ENCODE data around the gene RAB36. TPM values are rescaled to one million over a fixed set of nuclear protein-coding genes. Genes with fewer than 3 reads are reported as not detected.

Gene RAB36
- total RNA-seq, 1 donor: 5.6 TPM

- TF ChIP-seq CTCF (IDR thresholded peaks at IDR 0.05; ENCODE audit: insufficient read depth, low read depth, low read length): no peak
- no peak overlapping the region for H3K4me3 ChIP-seq (ENCODE audit: low read depth, low read length)
- DNase-seq (ENCODE audit: low read depth): no peak
Measured at GRCh38 chr22:23154461-23154860, 9.2 kb downstream of the RAB36 start.

GRCh38 chr22:23155143-23155542 is 9.9 kb downstream of the RAB36 start:
- no peak for DNase-seq (ENCODE audit: low read depth)
- no peak for TF ChIP-seq CTCF (IDR thresholded peaks at IDR 0.05; ENCODE audit: insufficient read depth, low read depth, low read length)
- H3K4me3 ChIP-seq (ENCODE audit: low read depth, low read length): no peak overlapping the region

GRCh38 chr22:23155831-23156230 is 10.6 kb downstream of the RAB36 start:
- no peak overlapping the region for H3K4me3 ChIP-seq (ENCODE audit: low read depth, low read length)
- no peak for TF ChIP-seq CTCF (IDR thresholded peaks at IDR 0.05; ENCODE audit: insufficient read depth, low read depth, low read length)
- DNase-seq (ENCODE audit: low read depth): no peak

- DNase-seq (ENCODE audit: low read depth): no peak
- no peak for TF ChIP-seq CTCF (IDR thresholded peaks at IDR 0.05; ENCODE audit: insufficient read depth, low read depth, low read length)
Measured at GRCh38 chr22:23156286-23156685, 11.0 kb downstream of the RAB36 start.

GRCh38 chr22:23157560-23158515 is 12.6 kb downstream of the RAB36 start:
- TF ChIP-seq CTCF (IDR thresholded peaks at IDR 0.05; ENCODE audit: insufficient read depth, low read depth, low read length): no peak
- no peak for DNase-seq (ENCODE audit: low read depth)
- no peak overlapping the region for H3K4me3 ChIP-seq (ENCODE audit: low read depth, low read length)

More at GRCh38 chr22:23156286-23156685, 11.0 kb downstream of the RAB36 start:
- no peak overlapping the region for H3K4me3 ChIP-seq (ENCODE audit: low read depth, low read length)

GRCh38 chr22:23158516-23159290 is 13.4 kb downstream of the RAB36 start:
- no peak for TF ChIP-seq CTCF (IDR thresholded peaks at IDR 0.05; ENCODE audit: insufficient read depth, low read depth, low read length)
- DNase-seq (ENCODE audit: low read depth): no peak
- no peak overlapping the region for H3K4me3 ChIP-seq (ENCODE audit: low read depth, low read length)

Measured in fibroblast of villous mesenchyme (primary cell).